Pancreas (tissue), 10 donors: ENCODE results near the gene CSE1L. TPM values are rescaled to one million over a fixed set of nuclear protein-coding genes. Genes with fewer than 3 reads are reported as not detected.
A peak's percentile ranks its signal among the peaks of the same experiment; 100 is the strongest.

ENCODE experiments used
- ATAC-seq, 4 donors: fragments of 200-7000 bp; cut with Tn5 transposase; one replicate each; pipeline versions ENCODE4 v1.8.0 to v1.9.1; 2020; ENCODE audit warnings: mild to moderate bottlenecking in 4 of 4, moderate library complexity in 4 of 4
- DNase-seq, 6 donors: peaks; one replicate each; pipeline ENCODE4 v3.0.0-alpha.2; 2020
- FAIRE-seq: peaks from 2 replicates; lab custom pipeline; 2012; peaks lifted over from hg19 to GRCh38; lab: Jason Lieb, UNC
- H3K27ac ChIP-seq, 4 donors: fragments of 200-600 bp; sonication (generic); 1 replicate in 3 of 4; 2 replicates in 1 of 4; pipeline versions ENCODE4 v1.5.0 to v1.8.0; 2020
- H3K27me3 ChIP-seq, 4 donors: fragments of 200-600 bp; one replicate each; pipeline ENCODE4 v1.8.0; 2021
- H3K36me3 ChIP-seq, 3 donors: fragments of 200-600 bp; sonication (generic) in 1 of 3; one replicate each; pipeline versions ENCODE4 v1.5.0 to v1.8.0; 2020 to 2021
- H3K4me1 ChIP-seq, 3 donors: fragments of 200-600 bp; one replicate each; pipeline ENCODE4 v1.8.0; 2021
- H3K4me3 ChIP-seq, 4 donors: fragments of 200-600 bp; sonication (generic) in 2 of 4; one replicate each; pipeline versions ENCODE4 v1.5.0 to v1.8.0; 2020 to 2021
- H3K9me3 ChIP-seq, 4 donors: fragments of 200-600 bp; one replicate each; pipeline ENCODE4 v1.8.0; 2021
- CTCF ChIP-seq, 4 donors: fragments of 200-600 bp; sonication (generic) in 3 of 4; IDR thresholded peaks; one replicate each; pipeline versions ENCODE4 v1.5.0 to v1.8.0; 2021; ENCODE audit warnings: antibody characterized with exemption in 4 of 4
- WGBS, 2 donors: extraction: QIAGEN DNeasy Blood & Tissue Kit; methylation state at CpG; one replicate each; pipeline ENCODE4 v1.1.7; 2013; 5-methylcytosine and 5-hydroxymethylcytosine counted together
- intact Hi-C, 3 donors: fragments of 100-400 bp; cut with DNase I; formaldehyde crosslinking; loops; one replicate each; pipeline versions ENCODE4 v1.11.1 to v1.14.2; 2022
- polyA plus RNA-seq, 2 donors: library from polyadenylated mRNA; stranded (reverse); fragments of 200-250 nt; gene quantifications; one replicate each; pipeline ENCODE4 v1.2.3, GENCODE V29; 2013
- total RNA-seq, 6 donors: library from RNA; stranded (reverse); fragmentation: NEBNext Ultra II Directional in 4 of 6; extraction: Animal tissue kit (Norgen Biotek cat#: 25700) in 4 of 6; gene quantifications; one replicate each; pipeline versions ENCODE4 v1.2.1 to v1.2.4, GENCODE V29; 2021 to 2023
- donor health status: healthy with polysubstance abuse.
- donor health status: DM: no; HTN: no; CAD: no; lungs with moderate emphysema.
- donor health status: DM: no; HTN: no; CAD: no.
- donor health status: control.
- donor health status: control.
- donor health status: Bipolar disorder and iron deficiency.
- donor health status: DM: yes; HTN: yes; CAD: no.
- donor health status: DM: no; HTN: no; CAD: no.
- donor health status: DM: no; HTN: no; CAD: no.
- donor health status: DM: yes; HTN: yes; CAD: no.

The CSE1L gene
- total and polyA plus RNA-seq, 8 donors: 10.4 to 23.6 (median 17.7) TPM

DNA sequence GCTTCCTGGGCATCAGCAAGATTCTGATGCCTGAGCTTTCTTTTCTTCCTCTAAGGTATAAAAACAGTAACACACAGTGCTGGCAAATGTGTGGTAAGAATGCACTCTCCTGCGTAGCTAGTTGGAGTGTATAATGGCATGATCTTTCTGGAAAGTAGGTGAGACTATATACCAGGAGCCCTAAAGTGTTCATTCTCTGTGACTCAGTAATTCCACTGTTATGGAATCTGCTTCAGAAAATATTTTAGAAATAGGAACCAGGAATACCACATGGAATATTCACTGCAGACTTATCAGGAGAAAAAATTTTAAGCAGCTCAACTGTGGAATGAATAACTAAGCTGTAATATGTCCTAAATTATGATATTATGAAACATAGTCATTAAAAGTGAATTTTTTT is 16.9 kb upstream of the CSE1L start:
- Histone ChIP-seq H3K9me3 (no peaks in the 10 kb centered on the region), H3K4me1 (no peaks in the 10 kb centered on the region), H3K4me3 (no peak overlapping the region), H3K27me3 (no peaks in the 10 kb centered on the region), H3K27ac (no peak overlapping the region), H3K36me3 (peaks cover 0 to 62% (median 22%) of the 10 kb centered on the region in 3 donors)
- ATAC-seq (no peak), DNase-seq (no peak), FAIRE-seq (no peak)
- 91 to 98% methylated on average over 1 of the region's 1 CpG for WGBS, 2 donors
- no peak for TF ChIP-seq CTCF (IDR thresholded peaks at IDR 0.05)
- intact Hi-C loops: no loop called here

DNA sequence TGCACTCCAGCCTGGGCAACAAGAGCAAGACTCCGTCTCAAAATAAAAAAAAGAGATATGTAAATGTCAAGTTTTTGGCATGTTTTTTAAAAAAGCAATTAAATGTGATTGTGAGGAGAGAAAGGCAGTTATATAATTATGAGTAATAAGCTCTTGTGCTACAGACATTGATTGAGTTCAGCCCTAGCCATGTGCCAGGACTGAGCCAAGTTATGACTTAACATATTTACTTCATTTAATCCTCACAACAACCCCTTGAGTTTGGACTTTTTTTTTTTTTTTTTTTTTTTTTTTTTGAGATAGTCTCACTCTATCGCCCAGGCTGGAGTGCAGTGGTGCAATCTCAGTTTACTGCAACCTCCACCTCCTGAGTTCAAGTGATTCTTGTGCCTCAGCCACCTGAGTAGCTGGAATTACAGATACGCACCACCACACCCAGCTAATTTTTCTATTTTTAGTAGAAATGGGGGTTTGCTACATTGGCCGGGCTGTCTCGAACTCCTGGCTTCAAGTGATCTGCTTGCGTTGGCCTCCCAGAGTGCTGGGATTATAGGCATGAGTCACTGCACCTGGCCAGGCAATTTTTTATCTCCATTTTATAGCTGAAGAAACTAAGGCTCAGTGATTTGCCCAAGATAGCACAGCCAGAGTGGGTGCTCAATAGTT is 15.0 kb upstream of the CSE1L start:
- H3K9me3 ChIP-seq: no peaks in the 10 kb centered on the region
- H3K4me3 ChIP-seq: no peak overlapping the region
- H3K4me1 ChIP-seq: no peaks in the 10 kb centered on the region
- no peaks in the 10 kb centered on the region for H3K27me3 ChIP-seq
- no peak for TF ChIP-seq CTCF (IDR thresholded peaks at IDR 0.05)
- 82 to 88% methylated on average over 6 of the region's 6 CpGs for WGBS, 2 donors
- no peak for FAIRE-seq
- no peak overlapping the region for H3K27ac ChIP-seq
- intact Hi-C loops: no loop called here
- H3K36me3 ChIP-seq: peaks cover 0 to 50% (median 21%) of the 10 kb centered on the region in 3 donors
- ATAC-seq: peak in 2 of 4 donors; percentile 13 to 30
- DNase-seq: no peak

GRCh38 chr20:49032455-49032854 is 13.7 kb upstream of the CSE1L start:
- no peak for DNase-seq
- Histone ChIP-seq H3K36me3 (peaks cover 0 to 41% (median 14%) of the 10 kb centered on the region in 3 donors), H3K9me3 (no peaks in the 10 kb centered on the region), H3K27ac (no peak overlapping the region), H3K4me1 (no peaks in the 10 kb centered on the region), H3K4me3 (no peak overlapping the region), H3K27me3 (no peaks in the 10 kb centered on the region)
- TF ChIP-seq CTCF (IDR thresholded peaks at IDR 0.05): no peak
- ATAC-seq: no peak
- WGBS, 2 donors: 94 to 96% methylated on average over 8 of the region's 8 CpGs
- intact Hi-C loops: no loop called here
- no peak for FAIRE-seq

DNA sequence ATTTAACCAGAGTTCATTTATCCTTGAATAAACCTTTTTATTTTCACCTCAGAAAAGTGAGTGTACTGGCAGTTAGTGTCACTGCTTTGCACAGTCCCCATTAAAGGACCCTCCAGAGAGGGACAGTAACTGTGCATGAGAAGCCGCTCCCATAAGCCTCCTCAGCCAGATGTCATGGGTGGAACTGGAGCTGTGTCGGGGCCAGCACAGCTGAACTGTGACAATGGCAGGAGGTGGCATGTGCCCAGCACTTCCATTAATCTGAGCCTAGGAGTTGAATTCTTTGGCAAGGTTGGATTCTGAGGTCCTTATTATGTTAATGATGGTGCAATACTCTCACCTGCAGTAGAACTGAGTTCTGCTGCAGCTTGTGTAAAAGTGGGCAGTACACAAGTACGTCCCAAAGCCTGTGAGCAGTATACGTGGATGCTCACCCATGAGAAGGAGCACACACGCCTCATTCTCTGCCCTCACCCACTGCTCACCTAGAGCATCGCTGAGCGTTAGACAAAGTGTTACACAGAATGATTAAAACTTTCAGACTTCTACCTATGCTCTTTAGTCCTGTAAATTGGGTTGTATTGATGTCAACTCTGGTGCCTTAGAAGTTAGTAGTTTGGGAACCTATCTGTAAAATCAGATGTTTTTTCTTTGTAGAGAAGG is 11.9 kb upstream of the CSE1L start:
- peaks cover 0 to 31% (median 5%) of the 10 kb centered on the region in 3 donors for H3K36me3 ChIP-seq
- no peak for TF ChIP-seq CTCF (IDR thresholded peaks at IDR 0.05)

GRCh38 chr20:49037962-49038387 is 8.1 kb upstream of the CSE1L start:
- no peak for TF ChIP-seq CTCF (IDR thresholded peaks at IDR 0.05)
- Histone ChIP-seq H3K27me3 (no peaks in the 10 kb centered on the region), H3K4me3 (no peak overlapping the region), H3K27ac (no peak overlapping the region), H3K36me3 (peaks cover 0 to 13% (median 2%) of the 10 kb centered on the region in 3 donors), H3K9me3 (no peaks in the 10 kb centered on the region), H3K4me1 (no peaks in the 10 kb centered on the region)
- ATAC-seq (peak in 1 of 4 donors; percentile 17), DNase-seq (no peak), FAIRE-seq (no peak)
- intact Hi-C loops: no loop called here
- WGBS, 2 donors: 71 to 73% methylated on average over 3 of the region's 3 CpGs

More for the DNA sequence above, 11.9 kb upstream of the CSE1L start:
- no peak for ATAC-seq
- no peak for DNase-seq
- H3K9me3 ChIP-seq: no peaks in the 10 kb centered on the region
- WGBS, 2 donors: 90 to 93% methylated on average over 7 of the region's 7 CpGs
- H3K4me3 ChIP-seq: no peak overlapping the region
- H3K27ac ChIP-seq: no peak overlapping the region
- no peaks in the 10 kb centered on the region for H3K4me1 ChIP-seq
- H3K27me3 ChIP-seq: no peaks in the 10 kb centered on the region
- no peak for FAIRE-seq
- intact Hi-C loops: no loop called here
